Hepatocyte (in vitro differentiated cells): Measurements from ENCODE around the gene RAG1.

Experiments used
- EZH2 ChIP-seq: fragments of 200-600 bp; sonication (generic); IDR thresholded peaks from 2 replicates; pipeline ENCODE4 v1.6.1; 2016; ENCODE audit warnings: antibody characterized with exemption, mild to moderate bottlenecking, borderline replicate concordance
- EZH2phosphoT487 ChIP-seq: fragments of 200-600 bp; sonication (generic); IDR thresholded peaks from one replicate; pipeline ENCODE4 v1.6.1; 2018; ENCODE audit warnings: antibody characterized with exemption, mild to moderate bottlenecking, low read depth, moderate library complexity; ENCODE audit not compliant: unreplicated experiment, severe bottlenecking
- TF ChIP-seq, protein P1 (sequence below): fragments of 200-600 bp; sonication (generic); IDR thresholded peaks from 2 replicates; pipeline ENCODE4 v1.5.1; 2016; ENCODE audit warnings: antibody characterized with exemption, mild to moderate bottlenecking; ENCODE audit not compliant: poor library complexity

DNA sequence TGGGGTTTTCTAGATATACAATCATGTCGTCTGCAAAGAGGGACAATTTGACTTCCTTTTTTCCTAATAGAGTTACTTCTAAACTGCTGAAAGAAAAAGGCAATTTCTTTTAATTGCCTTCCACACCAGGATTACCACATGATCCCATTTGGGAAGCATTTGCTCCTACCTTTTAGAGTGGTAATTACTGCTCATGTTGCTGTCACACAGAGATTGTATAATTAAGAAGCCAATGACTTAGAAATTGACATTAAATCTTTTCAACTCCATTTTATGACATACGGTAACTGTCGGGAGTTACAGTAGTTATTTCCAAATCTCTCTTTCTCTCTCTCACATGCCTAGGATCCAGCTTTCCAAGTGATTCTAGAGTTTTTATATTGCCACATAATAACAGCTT, 48.0 kb downstream of the RAG1 start:
- TF ChIP-seq, protein P1, sequence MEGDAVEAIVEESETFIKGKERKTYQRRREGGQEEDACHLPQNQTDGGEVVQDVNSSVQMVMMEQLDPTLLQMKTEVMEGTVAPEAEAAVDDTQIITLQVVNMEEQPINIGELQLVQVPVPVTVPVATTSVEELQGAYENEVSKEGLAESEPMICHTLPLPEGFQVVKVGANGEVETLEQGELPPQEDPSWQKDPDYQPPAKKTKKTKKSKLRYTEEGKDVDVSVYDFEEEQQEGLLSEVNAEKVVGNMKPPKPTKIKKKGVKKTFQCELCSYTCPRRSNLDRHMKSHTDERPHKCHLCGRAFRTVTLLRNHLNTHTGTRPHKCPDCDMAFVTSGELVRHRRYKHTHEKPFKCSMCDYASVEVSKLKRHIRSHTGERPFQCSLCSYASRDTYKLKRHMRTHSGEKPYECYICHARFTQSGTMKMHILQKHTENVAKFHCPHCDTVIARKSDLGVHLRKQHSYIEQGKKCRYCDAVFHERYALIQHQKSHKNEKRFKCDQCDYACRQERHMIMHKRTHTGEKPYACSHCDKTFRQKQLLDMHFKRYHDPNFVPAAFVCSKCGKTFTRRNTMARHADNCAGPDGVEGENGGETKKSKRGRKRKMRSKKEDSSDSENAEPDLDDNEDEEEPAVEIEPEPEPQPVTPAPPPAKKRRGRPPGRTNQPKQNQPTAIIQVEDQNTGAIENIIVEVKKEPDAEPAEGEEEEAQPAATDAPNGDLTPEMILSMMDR, result no peak
- no peak for TF ChIP-seq EZH2
- no peak for TF ChIP-seq EZH2phosphoT487
